ENCODE measurements around the gene PCBP1.

Gene PCBP1

DNA sequence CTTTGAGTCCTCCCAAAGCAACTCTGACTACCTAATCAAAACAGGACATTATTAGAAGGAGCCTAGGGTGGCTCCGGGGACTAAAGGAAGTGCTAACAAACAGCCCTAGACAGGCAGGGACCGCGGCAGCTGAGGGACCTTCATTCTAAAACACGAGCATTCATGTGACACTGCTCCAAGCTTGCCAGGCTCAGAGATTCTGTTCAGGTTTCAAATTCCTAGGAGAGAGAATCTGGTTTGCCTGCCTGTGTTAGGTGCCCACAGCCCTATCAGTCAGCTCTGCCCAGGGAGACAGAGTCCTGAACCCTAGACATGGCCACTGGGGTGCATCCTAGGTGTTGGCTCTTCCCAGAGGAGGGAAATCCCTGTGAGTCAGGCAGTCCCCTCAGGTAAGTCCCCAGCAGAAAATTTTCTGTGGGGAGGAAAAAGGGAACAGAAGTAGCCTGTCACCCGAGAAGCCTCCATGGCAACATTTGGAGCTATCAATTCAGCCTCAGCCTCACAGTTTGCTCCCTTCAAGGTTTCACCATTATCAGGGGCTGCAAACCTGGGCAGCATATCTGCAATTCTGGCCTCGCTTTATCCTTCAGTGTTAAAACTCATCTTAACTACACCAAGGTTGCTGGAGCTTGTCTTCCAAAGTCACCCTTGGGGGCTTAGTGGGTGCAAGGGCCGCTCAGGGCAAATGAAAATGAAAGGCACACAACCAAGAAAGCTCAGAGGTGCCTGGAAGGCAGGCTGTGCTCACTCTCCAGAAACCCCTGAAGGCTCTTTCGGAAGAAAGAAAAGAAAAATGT lies 28.6 kb downstream of the PCBP1 start:
- Histone ChIP-seq H2AFZ (ENCODE audit: insufficient read depth, low read length, poor library complexity) (no peak overlapping the region), H3K27ac (ENCODE audit: low read depth, low read length) (no peak overlapping the region), H3K23ac (ENCODE audit: low read length) (no peak overlapping the region), H3K4me3 (ENCODE audit: low read depth, low read length) (no peak overlapping the region), H2BK5ac (ENCODE audit: low read depth, low read length, poor library complexity) (peak overlapping the region; percentile 63), H2BK120ac (ENCODE audit: insufficient read depth, low read length, poor library complexity) (peak overlapping the region; percentile 38), H3K4ac (ENCODE audit: low read depth, low read length) (peak overlapping the region; percentile 6), H3K27me3 (ENCODE audit: insufficient read depth, low read length) (no peaks in the 10 kb centered on the region), H3K79me1 (ENCODE audit: low read length) (peaks cover 12% of the 10 kb centered on the region), H3K79me2 (ENCODE audit: control insufficient read depth, insufficient read depth, low read length, poor library complexity) (no peaks in the 10 kb centered on the region), H3K9ac (ENCODE audit: low read length) (no peak overlapping the region), H4K8ac (ENCODE audit: low read depth, low read length) (peak overlapping the region; percentile 45), H3K36me3 (ENCODE audit: control insufficient read depth in 1 of 2, insufficient read depth in 2 of 2, low read length in 2 of 2) (no peaks in the 10 kb centered on the region), H3K14ac (ENCODE audit: low read length) (no peak overlapping the region), H4K12ac (ENCODE audit: low read depth, low read length) (peak overlapping the region; percentile 38), H4K91ac (ENCODE audit: low read depth, low read length) (no peak overlapping the region), H3K9me3 (ENCODE audit: insufficient read depth, low read depth, low read length) (no peaks in the 10 kb centered on the region), H3K18ac (ENCODE audit: low read length) (no peak overlapping the region), H3K4me1 (ENCODE audit: control insufficient read depth in 1 of 2, insufficient read depth in 2 of 2, low read length in 2 of 2) (peaks cover 15 to 30% of the 10 kb centered on the region in 2 experiments), H3K4me2 (ENCODE audit: low read length) (no peak overlapping the region), H2BK12ac (ENCODE audit: low read length) (peak overlapping the region; percentile 91), H2AK5ac (ENCODE audit: low read length) (no peak overlapping the region)
- WGBS (ENCODE audit: extremely low coverage, insufficient coverage, insufficient read length) = no CpG with 5 or more reads among the region's 8 CpGs
- DNase-seq = peak in 1 of 2 donors; percentile 52

DNA sequence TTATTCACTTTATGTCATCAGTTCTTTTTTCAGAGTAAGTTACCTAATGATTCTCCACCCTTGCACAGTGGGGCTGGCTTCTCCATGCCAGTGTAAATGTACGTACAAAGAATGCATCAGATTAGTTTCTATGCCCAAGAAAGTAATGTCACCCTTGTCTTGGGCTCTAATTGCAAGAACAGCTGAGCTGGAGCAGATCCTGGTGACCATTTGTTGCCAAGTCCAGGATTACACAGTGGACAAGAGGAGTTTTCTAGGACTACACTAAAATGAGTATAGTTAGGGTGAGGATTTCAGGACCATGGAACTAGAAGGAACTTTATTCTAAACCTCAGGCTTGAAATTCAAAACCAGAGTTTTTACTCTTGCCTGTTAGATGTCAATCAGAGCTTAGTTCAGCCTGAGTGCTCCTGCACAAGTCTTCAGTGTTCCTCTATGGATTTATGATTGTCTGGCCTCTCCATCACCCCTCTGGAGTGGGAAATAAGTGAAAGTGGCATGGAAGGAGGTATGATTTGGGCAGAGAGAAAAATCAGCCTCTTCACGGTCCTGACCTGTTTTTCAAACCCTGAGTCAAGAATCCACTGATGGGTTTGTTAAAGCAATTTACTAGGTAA lies 29.8 kb downstream of the PCBP1 start:
- Histone ChIP-seq H3K4me1 (ENCODE audit: control insufficient read depth in 1 of 2, insufficient read depth in 2 of 2, low read length in 2 of 2) (peaks cover 15 to 22% of the 10 kb centered on the region in 2 experiments), H3K4me3 (ENCODE audit: low read depth, low read length) (no peak overlapping the region), H2BK120ac (ENCODE audit: insufficient read depth, low read length, poor library complexity) (no peak overlapping the region), H3K9ac (ENCODE audit: low read length) (no peak overlapping the region), H4K91ac (ENCODE audit: low read depth, low read length) (no peak overlapping the region), H4K12ac (ENCODE audit: low read depth, low read length) (no peak overlapping the region), H3K79me1 (ENCODE audit: low read length) (peaks cover 8% of the 10 kb centered on the region), H3K4ac (ENCODE audit: low read depth, low read length) (no peak overlapping the region), H3K27ac (ENCODE audit: low read depth, low read length) (no peak overlapping the region), H3K18ac (ENCODE audit: low read length) (no peak overlapping the region), H3K9me3 (ENCODE audit: insufficient read depth, low read depth, low read length) (no peaks in the 10 kb centered on the region), H3K23ac (ENCODE audit: low read length) (no peak overlapping the region), H2AFZ (ENCODE audit: insufficient read depth, low read length, poor library complexity) (no peak overlapping the region), H3K27me3 (ENCODE audit: insufficient read depth, low read length) (no peaks in the 10 kb centered on the region), H2BK12ac (ENCODE audit: low read length) (no peak overlapping the region), H2AK5ac (ENCODE audit: low read length) (no peak overlapping the region), H2BK5ac (ENCODE audit: low read depth, low read length, poor library complexity) (no peak overlapping the region), H4K8ac (ENCODE audit: low read depth, low read length) (no peak overlapping the region), H3K4me2 (ENCODE audit: low read length) (no peak overlapping the region), H3K79me2 (ENCODE audit: control insufficient read depth, insufficient read depth, low read length, poor library complexity) (no peaks in the 10 kb centered on the region), H3K14ac (ENCODE audit: low read length) (no peak overlapping the region), H3K36me3 (ENCODE audit: control insufficient read depth in 1 of 2, insufficient read depth in 2 of 2, low read length in 2 of 2) (no peaks in the 10 kb centered on the region)
- DNase-seq = no peak
- WGBS (ENCODE audit: extremely low coverage, insufficient coverage, insufficient read length) = no CpG with 5 or more reads among the region's 2 CpGs

DNA sequence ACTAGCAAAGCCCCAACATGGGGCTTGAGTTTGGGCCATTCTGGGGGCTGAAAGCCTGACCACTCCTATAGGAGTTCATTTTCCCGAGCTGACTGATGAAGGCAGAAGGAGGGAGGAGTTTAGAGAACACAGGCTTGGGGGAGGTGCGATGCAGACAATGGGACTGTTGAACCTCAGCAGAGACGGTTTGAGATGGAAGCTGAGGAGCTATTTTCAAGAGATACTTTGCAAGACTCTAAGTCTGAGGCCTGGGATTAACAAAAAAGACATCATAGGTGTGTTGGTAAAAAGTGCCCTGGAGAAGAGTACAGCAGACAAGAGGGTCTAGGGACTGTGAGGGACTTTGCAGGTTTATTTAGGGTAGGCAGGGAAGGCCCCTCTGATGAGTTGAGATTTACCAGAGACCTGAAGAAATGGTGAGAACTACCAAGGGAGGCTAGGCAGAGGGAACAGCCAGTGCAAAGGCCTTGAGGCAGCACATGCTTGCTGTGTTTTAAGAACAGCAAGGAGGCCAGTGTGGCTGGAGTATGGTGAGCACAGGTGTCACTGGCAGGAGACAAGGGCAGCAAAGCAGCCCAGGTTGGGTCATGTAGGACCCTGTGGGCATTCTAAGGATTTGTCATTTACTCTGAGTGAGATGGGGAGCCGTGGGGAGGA lies 31.6 kb downstream of the PCBP1 start:
- WGBS (ENCODE audit: extremely low coverage, insufficient coverage, insufficient read length) = no CpG with 5 or more reads among the region's 4 CpGs

DNA sequence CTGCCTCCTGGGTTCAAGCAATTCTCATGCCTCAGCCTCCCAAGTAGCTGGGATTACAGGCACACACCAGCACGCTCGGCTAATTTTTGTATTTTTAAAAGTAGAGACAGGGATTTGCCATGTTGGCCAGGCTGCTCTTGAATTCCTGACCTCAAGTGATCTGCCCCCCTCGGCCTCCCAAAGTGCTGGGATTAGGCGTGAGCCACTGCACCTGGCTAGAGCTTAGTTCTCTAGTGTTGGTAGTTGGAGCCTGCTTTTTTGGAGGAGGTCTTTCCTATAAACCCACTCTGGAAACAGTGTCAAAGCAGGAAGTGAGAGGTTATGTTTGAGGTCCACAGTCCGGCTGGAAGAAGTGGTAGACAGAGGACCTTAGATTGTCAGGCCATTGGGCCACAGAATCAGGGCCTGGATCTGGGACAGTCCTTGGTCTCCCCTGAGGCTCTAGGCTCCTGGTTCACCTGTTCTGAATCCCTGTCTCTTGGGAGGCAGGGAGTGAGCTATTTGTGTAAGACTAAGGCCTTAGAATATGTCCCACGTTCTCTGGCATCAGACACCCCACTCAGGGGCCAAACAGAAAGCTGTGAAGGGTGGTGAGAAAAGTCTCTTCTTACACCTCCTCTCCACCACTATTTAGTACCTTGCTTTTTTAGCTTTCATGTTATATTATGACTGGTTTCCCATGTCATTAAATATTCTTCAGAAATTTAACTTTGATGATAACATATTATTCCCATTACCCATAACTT lies 34.5 kb downstream of the PCBP1 start:
- no peaks in the 10 kb centered on the region for H3K9me3 ChIP-seq (ENCODE audit: insufficient read depth, low read depth, low read length)
- H4K91ac ChIP-seq (ENCODE audit: low read depth, low read length) = no peak overlapping the region
- H3K27me3 ChIP-seq (ENCODE audit: insufficient read depth, low read length) = no peaks in the 10 kb centered on the region
- H2BK5ac ChIP-seq (ENCODE audit: low read depth, low read length, poor library complexity) = no peak overlapping the region
- H3K4me3 ChIP-seq (ENCODE audit: low read depth, low read length) = no peak overlapping the region
- H3K18ac ChIP-seq (ENCODE audit: low read length) = no peak overlapping the region
- H3K9ac ChIP-seq (ENCODE audit: low read length) = no peak overlapping the region
- H3K4me1 ChIP-seq (ENCODE audit: control insufficient read depth in 1 of 2, insufficient read depth in 2 of 2, low read length in 2 of 2) = peaks cover 13 to 17% of the 10 kb centered on the region in 2 experiments
- no peak overlapping the region for H4K12ac ChIP-seq (ENCODE audit: low read depth, low read length)
- H3K79me2 ChIP-seq (ENCODE audit: control insufficient read depth, insufficient read depth, low read length, poor library complexity) = peaks cover 7% of the 10 kb centered on the region
- WGBS (ENCODE audit: extremely low coverage, insufficient coverage, insufficient read length) = no CpG with 5 or more reads among the region's 6 CpGs
- H2AFZ ChIP-seq (ENCODE audit: insufficient read depth, low read length, poor library complexity) = no peak overlapping the region
- H3K14ac ChIP-seq (ENCODE audit: low read length) = no peak overlapping the region
- H2BK120ac ChIP-seq (ENCODE audit: insufficient read depth, low read length, poor library complexity) = no peak overlapping the region
- H3K79me1 ChIP-seq (ENCODE audit: low read length) = peaks cover 18% of the 10 kb centered on the region
- no peak overlapping the region for H3K4me2 ChIP-seq (ENCODE audit: low read length)
- H3K36me3 ChIP-seq (ENCODE audit: control insufficient read depth in 1 of 2, insufficient read depth in 2 of 2, low read length in 2 of 2) = no peaks in the 10 kb centered on the region
- H2BK12ac ChIP-seq (ENCODE audit: low read length) = no peak overlapping the region
- H4K8ac ChIP-seq (ENCODE audit: low read depth, low read length) = no peak overlapping the region
- H3K4ac ChIP-seq (ENCODE audit: low read depth, low read length) = no peak overlapping the region
- no peak for DNase-seq
- H3K27ac ChIP-seq (ENCODE audit: low read depth, low read length) = no peak overlapping the region
- no peak overlapping the region for H3K23ac ChIP-seq (ENCODE audit: low read length)
- H2AK5ac ChIP-seq (ENCODE audit: low read length) = no peak overlapping the region

More for the DNA sequence above, 31.6 kb downstream of the PCBP1 start:
- no peaks in the 10 kb centered on the region for H3K9me3 ChIP-seq (ENCODE audit: insufficient read depth, low read depth, low read length)
- no peak overlapping the region for H3K4me2 ChIP-seq (ENCODE audit: low read length)
- no peak overlapping the region for H2BK120ac ChIP-seq (ENCODE audit: insufficient read depth, low read length, poor library complexity)
- H3K27ac ChIP-seq (ENCODE audit: low read depth, low read length) = no peak overlapping the region
- no peak overlapping the region for H2AK5ac ChIP-seq (ENCODE audit: low read length)
- no peaks in the 10 kb centered on the region for H3K79me2 ChIP-seq (ENCODE audit: control insufficient read depth, insufficient read depth, low read length, poor library complexity)
- H2AFZ ChIP-seq (ENCODE audit: insufficient read depth, low read length, poor library complexity) = no peak overlapping the region
- peaks cover 12 to 26% of the 10 kb centered on the region in 2 experiments for H3K4me1 ChIP-seq (ENCODE audit: control insufficient read depth in 1 of 2, insufficient read depth in 2 of 2, low read length in 2 of 2)
- no peak overlapping the region for H3K9ac ChIP-seq (ENCODE audit: low read length)
- no peaks in the 10 kb centered on the region for H3K36me3 ChIP-seq (ENCODE audit: control insufficient read depth in 1 of 2, insufficient read depth in 2 of 2, low read length in 2 of 2)
- H4K12ac ChIP-seq (ENCODE audit: low read depth, low read length) = no peak overlapping the region
- no peak overlapping the region for H2BK5ac ChIP-seq (ENCODE audit: low read depth, low read length, poor library complexity)
- no peak overlapping the region for H3K4me3 ChIP-seq (ENCODE audit: low read depth, low read length)
- no peak overlapping the region for H3K14ac ChIP-seq (ENCODE audit: low read length)
- no peak for DNase-seq
- H2BK12ac ChIP-seq (ENCODE audit: low read length) = no peak overlapping the region
- H3K4ac ChIP-seq (ENCODE audit: low read depth, low read length) = no peak overlapping the region
- peak overlapping the region; percentile 11 for H4K91ac ChIP-seq (ENCODE audit: low read depth, low read length)
- no peak overlapping the region for H3K18ac ChIP-seq (ENCODE audit: low read length)
- no peak overlapping the region for H3K23ac ChIP-seq (ENCODE audit: low read length)
- H4K8ac ChIP-seq (ENCODE audit: low read depth, low read length) = no peak overlapping the region
- peaks cover 7% of the 10 kb centered on the region for H3K79me1 ChIP-seq (ENCODE audit: low read length)
- no peaks in the 10 kb centered on the region for H3K27me3 ChIP-seq (ENCODE audit: insufficient read depth, low read length)
